ENCODE results near the gene TNIP2. TPM values are rescaled to one million over a fixed set of nuclear protein-coding genes. Genes with fewer than 3 reads are reported as not detected.

Gene TNIP2
- total RNA-seq, 6 experiments from 2014 or later = 28.6 to 32.0 (median 30.9) TPM

DNA sequence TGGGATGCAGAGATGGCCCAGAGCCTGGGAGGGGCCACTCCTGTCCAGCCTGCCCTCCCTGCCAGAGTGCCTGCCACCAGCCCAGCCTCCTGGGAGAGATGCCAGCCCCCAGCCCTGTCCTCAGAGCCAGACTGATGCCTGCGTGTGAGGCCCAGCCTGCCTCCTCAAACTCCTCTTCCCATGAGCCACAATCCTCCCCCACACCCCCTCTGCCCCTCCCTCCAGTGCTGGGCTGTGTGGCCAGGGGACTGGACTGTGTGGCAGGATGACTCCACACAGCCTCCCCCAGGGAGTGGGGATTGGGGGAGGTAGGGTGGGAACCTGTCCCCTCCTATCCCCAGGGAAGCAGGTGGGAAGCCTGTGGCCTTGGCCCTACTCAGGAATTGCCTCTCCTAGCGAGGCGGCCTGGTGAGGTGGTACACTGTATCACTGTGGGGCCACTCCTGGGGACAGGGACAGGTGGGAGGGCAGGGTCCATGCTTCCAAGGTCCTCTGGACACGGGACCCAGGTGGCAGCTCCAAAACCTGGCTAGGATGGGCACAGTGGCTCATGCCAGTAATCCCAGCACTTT lies 32.5 kb upstream of the TNIP2 start:
- peaks cover 6% of the 10 kb centered on the region for H3K27me3 Mint-ChIP-seq (ENCODE audit: insufficient read depth)
- H3K4me1 Mint-ChIP-seq (ENCODE audit: low read depth) = peaks cover under 1% of the 10 kb centered on the region
- peaks cover 5% of the 10 kb centered on the region; the same call in 1 of the 2 replicates for H3K9me3 Mint-ChIP-seq
- no peak for DNase-seq
- H3K27ac Mint-ChIP-seq = no peak overlapping the region
- TF ChIP-seq, protein P1, sequence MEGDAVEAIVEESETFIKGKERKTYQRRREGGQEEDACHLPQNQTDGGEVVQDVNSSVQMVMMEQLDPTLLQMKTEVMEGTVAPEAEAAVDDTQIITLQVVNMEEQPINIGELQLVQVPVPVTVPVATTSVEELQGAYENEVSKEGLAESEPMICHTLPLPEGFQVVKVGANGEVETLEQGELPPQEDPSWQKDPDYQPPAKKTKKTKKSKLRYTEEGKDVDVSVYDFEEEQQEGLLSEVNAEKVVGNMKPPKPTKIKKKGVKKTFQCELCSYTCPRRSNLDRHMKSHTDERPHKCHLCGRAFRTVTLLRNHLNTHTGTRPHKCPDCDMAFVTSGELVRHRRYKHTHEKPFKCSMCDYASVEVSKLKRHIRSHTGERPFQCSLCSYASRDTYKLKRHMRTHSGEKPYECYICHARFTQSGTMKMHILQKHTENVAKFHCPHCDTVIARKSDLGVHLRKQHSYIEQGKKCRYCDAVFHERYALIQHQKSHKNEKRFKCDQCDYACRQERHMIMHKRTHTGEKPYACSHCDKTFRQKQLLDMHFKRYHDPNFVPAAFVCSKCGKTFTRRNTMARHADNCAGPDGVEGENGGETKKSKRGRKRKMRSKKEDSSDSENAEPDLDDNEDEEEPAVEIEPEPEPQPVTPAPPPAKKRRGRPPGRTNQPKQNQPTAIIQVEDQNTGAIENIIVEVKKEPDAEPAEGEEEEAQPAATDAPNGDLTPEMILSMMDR (IDR thresholded peaks at IDR 0.05) = no peak
- H3K36me3 Mint-ChIP-seq (ENCODE audit: low read depth) = peaks cover 6% of the 10 kb centered on the region; the same call in 1 of the 2 replicates
- no peak overlapping the region for H3K4me3 Mint-ChIP-seq

DNA sequence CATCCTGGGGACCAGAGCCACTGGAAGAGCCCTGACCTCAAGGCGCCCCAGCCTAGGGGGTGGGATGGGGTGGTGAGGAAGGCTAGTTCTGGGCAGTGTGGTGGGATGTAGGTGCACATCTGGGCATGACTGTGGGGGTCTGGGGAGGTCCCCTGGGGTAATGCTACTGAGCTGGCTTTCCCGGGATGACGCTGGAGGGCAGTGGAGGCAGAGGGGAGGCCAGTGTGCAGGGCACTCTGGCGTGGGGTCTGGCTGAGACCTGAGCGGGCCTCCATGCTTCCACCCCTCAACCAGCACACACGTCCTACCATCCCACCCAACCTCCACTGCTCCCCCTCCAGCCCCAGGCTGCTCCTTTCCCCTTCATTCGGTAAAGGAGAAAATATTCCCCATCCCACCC lies 32.0 kb upstream of the TNIP2 start:
- Mint-ChIP-seq H3K9me3 (peaks cover 10% of the 10 kb centered on the region; the same call in 1 of the 2 replicates), H3K36me3 (ENCODE audit: low read depth) (peaks cover 11% of the 10 kb centered on the region), H3K4me1 (ENCODE audit: low read depth) (no peaks in the 10 kb centered on the region), H3K4me3 (no peak overlapping the region), H3K27ac (no peak overlapping the region), H3K27me3 (ENCODE audit: insufficient read depth) (peaks cover 6% of the 10 kb centered on the region)
- DNase-seq = no peak
- TF ChIP-seq, protein P1 (IDR thresholded peaks at IDR 0.05) = no peak

DNA sequence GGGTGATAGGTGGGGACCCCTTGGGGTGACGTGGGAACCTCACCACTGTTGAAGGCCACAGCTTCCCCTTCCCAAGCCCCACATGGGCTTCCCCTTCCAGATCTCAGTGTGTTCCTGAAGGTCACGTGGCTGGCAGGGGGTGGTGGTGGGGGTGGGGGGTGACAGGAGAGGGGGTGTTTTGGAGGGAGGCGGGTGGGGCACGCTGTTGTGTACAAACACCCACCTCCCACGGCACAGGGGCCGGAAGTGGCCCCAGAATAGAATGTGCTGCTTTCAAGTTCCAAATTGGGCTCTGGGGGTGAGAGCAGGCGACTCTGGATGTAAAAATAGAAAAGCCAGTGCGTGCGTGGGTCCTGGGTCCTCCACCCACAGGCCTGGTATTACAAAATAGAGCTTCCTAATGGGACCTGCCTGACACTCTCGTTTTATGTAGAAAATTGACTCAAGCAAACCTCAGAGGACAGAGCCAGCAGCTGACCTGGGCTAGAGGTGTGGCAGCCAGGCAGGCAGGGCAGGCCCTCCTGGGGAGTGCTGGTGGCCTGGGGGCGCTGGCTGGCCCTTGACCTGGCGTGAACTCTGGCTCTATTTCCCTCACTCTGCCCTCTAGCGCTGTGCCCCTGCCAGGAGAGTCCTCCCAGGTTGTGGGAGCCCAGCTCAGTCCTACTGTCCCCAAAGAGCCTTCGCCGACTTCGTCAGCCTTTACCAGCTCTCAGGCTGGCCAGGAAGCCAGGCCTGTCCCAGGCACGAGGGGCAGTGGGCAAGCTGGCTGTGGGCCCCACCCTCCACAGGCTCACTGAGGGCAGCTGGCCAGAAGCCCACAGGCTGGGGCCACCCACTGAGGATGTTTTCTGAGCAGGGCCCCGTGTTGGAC lies 31.3 kb upstream of the TNIP2 start:
- TF ChIP-seq, protein P1 (IDR thresholded peaks at IDR 0.05) = no peak
- Mint-ChIP-seq H3K27ac (no peak overlapping the region), H3K4me3 (no peak overlapping the region), H3K4me1 (ENCODE audit: low read depth) (no peaks in the 10 kb centered on the region), H3K36me3 (ENCODE audit: low read depth) (peaks cover 17% of the 10 kb centered on the region), H3K27me3 (ENCODE audit: insufficient read depth) (peaks cover 6% of the 10 kb centered on the region), H3K9me3 (peaks cover 16% of the 10 kb centered on the region)
- DNase-seq = no peak

DNA sequence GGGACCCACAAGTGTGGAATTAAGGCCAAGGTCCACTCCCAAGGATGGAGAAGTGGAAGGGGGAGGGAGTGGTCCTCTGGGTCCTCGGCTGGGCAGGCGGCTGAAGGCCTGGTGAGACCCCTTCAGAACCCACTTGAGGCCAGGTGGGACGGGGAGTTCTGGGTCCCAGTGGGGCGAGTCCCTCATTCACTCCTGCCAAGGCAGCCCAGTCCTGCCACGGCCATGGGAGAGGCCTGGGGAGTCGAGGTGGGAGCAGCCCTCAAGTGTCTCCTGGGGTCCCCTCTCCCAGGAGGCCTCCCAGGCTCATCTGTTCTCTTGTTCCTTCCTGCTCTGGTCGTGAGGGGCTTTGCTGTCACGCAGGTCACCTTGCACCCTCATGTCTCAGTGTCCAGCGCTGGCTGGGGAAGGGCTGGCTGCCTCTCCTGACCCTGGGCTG lies 30.7 kb upstream of the TNIP2 start:
- Mint-ChIP-seq H3K36me3 (ENCODE audit: low read depth) (peaks cover 21% of the 10 kb centered on the region), H3K9me3 (peaks cover 21% of the 10 kb centered on the region), H3K27ac (no peak overlapping the region), H3K4me3 (no peak overlapping the region), H3K27me3 (ENCODE audit: insufficient read depth) (peaks cover 6% of the 10 kb centered on the region), H3K4me1 (ENCODE audit: low read depth) (no peaks in the 10 kb centered on the region)
- TF ChIP-seq, protein P1 (IDR thresholded peaks at IDR 0.05) = no peak
- DNase-seq = no peak

DNA sequence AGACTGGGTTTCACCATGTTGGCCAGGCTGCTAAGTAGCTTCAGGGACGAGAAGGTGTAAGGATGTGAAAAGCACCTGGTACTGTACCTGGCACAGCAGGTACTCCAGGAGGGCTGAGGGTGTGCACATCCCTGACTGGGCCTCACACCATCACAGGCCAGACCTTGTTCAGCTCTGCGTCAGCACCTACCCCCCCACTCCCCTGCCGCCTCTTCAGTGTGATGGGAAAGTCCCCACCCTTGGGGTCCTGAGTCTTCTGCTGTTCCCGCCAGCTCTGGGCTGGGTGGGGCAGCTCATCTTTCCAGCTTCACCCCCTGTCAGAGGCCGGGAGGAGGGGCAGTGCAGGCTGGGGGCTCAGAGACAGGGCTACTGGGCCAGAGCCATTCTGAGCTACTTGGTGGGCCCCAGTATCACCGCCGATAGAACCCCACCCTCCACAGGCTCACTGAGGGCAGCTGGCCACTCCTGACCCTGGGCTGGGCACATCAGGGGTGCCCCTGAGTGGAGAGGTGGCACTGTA lies 30.1 kb upstream of the TNIP2 start:
- peaks cover 25% of the 10 kb centered on the region for H3K36me3 Mint-ChIP-seq (ENCODE audit: low read depth)
- no peak overlapping the region for H3K4me3 Mint-ChIP-seq
- TF ChIP-seq, protein P1 (IDR thresholded peaks at IDR 0.05) = no peak
- peaks cover 6% of the 10 kb centered on the region for H3K27me3 Mint-ChIP-seq (ENCODE audit: insufficient read depth)
- peaks cover 27% of the 10 kb centered on the region for H3K9me3 Mint-ChIP-seq
- no peaks in the 10 kb centered on the region for H3K4me1 Mint-ChIP-seq (ENCODE audit: low read depth)
- no peak overlapping the region for H3K27ac Mint-ChIP-seq
- DNase-seq = no peak
